ENCODE measurements around the gene YEATS2.

GRCh38 chr3:183782576-183783276 lies 85.1 kb downstream of the YEATS2 start:
- TF ChIP-seq CTCF (IDR thresholded peaks at IDR 0.05) (no peak), POLR2A (IDR thresholded peaks at IDR 0.05) (no peak)

Data from lower leg skin (tissue), 3 donors.